Measurements from ENCODE around the gene GRN.

GRN gene

DNA sequence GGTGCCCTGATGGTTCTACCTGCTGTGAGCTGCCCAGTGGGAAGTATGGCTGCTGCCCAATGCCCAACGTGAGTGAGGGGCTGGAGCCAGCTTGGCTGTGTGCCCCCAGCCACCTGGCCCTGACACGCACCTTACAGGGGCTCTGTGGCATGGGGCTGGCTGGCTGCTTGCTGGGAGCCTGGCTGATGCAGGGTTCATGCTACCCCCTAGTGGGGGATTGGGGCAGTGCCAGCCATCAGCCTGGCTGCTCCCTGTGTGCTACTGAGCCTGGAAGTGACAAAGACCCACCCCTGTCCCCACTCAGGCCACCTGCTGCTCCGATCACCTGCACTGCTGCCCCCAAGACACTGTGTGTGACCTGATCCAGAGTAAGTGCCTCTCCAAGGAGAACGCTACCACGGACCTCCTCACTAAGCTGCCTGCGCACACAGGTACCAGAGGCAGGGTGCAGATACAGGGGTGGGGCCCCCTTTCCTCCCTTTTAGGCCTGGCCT, 5.7 kb downstream of the GRN start:
- ChIA-PET POLR2A (interaction anchor here (0.6 kb wide), 1 partner anchor 131 kb away, joined by 4 read pairs; the partner anchor contains the start of gene UBTF), CTCF (interaction anchor here (0.8 to 18.4 kb wide), 21 partner anchors 9 to 229 kb away, joined by 3 to 250 read pairs (median 4); partner anchors contain the start of genes FAM171A2, TMUB2 and UBTF)
- DNase-seq (ENCODE audit: extremely low spot score): peak; percentile 84
- TF ChIP-seq, protein P1, sequence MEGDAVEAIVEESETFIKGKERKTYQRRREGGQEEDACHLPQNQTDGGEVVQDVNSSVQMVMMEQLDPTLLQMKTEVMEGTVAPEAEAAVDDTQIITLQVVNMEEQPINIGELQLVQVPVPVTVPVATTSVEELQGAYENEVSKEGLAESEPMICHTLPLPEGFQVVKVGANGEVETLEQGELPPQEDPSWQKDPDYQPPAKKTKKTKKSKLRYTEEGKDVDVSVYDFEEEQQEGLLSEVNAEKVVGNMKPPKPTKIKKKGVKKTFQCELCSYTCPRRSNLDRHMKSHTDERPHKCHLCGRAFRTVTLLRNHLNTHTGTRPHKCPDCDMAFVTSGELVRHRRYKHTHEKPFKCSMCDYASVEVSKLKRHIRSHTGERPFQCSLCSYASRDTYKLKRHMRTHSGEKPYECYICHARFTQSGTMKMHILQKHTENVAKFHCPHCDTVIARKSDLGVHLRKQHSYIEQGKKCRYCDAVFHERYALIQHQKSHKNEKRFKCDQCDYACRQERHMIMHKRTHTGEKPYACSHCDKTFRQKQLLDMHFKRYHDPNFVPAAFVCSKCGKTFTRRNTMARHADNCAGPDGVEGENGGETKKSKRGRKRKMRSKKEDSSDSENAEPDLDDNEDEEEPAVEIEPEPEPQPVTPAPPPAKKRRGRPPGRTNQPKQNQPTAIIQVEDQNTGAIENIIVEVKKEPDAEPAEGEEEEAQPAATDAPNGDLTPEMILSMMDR (IDR thresholded peaks at IDR 0.05; ENCODE audit: control extremely low read depth, extremely low read depth, low read depth, missing control alignments): peak; percentile 87

DNA sequence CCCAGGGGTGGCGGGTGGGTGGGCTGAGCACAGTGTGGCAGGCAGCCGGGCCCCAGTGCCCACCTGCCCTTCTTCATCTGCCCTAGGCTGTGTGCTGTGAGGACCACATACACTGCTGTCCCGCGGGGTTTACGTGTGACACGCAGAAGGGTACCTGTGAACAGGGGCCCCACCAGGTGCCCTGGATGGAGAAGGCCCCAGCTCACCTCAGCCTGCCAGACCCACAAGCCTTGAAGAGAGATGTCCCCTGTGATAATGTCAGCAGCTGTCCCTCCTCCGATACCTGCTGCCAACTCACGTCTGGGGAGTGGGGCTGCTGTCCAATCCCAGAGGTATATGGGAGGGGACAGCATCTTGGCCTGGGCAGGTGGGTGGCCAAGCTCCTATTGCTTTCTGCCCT, 6.4 kb downstream of the GRN start:
- TF ChIP-seq, protein P1 (IDR thresholded peaks at IDR 0.05; ENCODE audit: control extremely low read depth, extremely low read depth, low read depth, missing control alignments): no peak
- CTCF ChIA-PET: interaction anchor here (0.6 to 18.4 kb wide), 19 partner anchors 10 to 407 kb away, joined by 3 to 250 read pairs (median 5); partner anchors contain the start of genes FAM171A2, ITGA2B, TMUB2 and UBTF

DNA sequence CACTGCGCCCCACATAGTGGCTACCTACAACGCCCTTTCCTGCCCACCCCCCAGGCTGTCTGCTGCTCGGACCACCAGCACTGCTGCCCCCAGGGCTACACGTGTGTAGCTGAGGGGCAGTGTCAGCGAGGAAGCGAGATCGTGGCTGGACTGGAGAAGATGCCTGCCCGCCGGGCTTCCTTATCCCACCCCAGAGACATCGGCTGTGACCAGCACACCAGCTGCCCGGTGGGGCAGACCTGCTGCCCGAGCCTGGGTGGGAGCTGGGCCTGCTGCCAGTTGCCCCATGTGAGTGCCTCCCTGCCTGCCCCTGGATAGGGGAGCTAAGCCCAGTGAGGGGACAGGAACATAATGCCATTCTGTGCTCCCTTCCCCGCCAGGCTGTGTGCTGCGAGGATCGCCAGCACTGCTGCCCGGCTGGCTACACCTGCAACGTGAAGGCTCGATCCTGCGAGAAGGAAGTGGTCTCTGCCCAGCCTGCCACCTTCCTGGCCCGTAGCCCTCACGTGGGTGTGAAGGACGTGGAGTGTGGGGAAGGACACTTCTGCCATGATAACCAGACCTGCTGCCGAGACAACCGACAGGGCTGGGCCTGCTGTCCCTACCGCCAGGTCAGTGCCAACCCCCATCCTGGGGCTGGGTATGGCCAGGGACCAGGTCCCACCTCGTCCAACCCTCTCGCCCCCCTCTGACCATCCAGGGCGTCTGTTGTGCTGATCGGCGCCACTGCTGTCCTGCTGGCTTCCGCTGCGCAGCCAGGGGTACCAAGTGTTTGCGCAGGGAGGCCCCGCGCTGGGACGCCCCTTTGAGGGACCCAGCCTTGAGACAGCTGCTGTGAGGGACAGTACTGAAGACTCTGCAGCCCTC, 7.1 kb downstream of the GRN start:
- no peak for DNase-seq (ENCODE audit: extremely low spot score)
- POLR2A ChIA-PET: interaction anchor here (0.6 kb wide), 1 partner anchor 22 kb away, joined by 4 read pairs; no protein-coding TSS in a partner anchor
- TF ChIP-seq, protein P1 (IDR thresholded peaks at IDR 0.05; ENCODE audit: control extremely low read depth, extremely low read depth, low read depth, missing control alignments): no peak
- CTCF ChIA-PET: interaction anchor here (0.6 to 18.4 kb wide), 16 partner anchors 11 to 408 kb away, joined by 3 to 250 read pairs (median 5); partner anchors contain the start of gene FAM171A2

More for the DNA sequence above, 6.4 kb downstream of the GRN start:
- POLR2A ChIA-PET: interaction anchor here (0.6 kb wide), 1 partner anchor 21 kb away, joined by 4 read pairs; no protein-coding TSS in a partner anchor
- DNase-seq (ENCODE audit: extremely low spot score): no peak

DNA sequence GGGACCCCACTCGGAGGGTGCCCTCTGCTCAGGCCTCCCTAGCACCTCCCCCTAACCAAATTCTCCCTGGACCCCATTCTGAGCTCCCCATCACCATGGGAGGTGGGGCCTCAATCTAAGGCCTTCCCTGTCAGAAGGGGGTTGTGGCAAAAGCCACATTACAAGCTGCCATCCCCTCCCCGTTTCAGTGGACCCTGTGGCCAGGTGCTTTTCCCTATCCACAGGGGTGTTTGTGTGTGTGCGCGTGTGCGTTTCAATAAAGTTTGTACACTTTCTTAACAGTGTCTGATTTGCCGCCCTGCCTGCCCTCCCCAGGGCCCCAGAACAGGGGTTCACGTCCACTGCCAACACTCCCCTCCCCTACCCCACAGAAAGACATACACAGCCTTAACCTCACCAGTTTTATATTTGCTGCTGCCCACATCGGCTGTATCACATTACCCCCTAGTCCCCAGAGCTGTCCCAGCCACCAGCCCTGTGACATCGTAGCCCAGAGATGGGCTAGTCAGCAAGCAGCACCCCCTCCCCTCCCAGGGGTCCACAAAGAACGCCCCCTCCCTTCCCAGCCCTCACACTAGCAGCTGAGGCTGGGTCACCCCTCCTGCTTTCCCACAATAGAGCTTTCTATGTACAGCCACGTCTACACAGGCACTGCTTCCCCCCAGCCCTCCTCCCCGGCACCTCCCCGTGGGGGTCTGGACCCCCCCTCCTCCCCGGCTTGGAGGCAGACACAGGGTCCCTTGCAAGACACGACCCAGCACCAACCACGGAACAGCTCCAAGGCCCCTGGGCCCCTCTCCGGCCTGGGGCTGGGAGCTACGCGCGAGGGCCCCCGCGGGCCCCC, 7.9 kb downstream of the GRN start:
- ChIA-PET CTCF (interaction anchor here (0.8 to 18.4 kb wide), 10 partner anchors 10 to 409 kb away, joined by 3 to 250 read pairs (median 10); partner anchors contain the start of gene FAM171A2), POLR2A (interaction anchor here (0.5 to 0.6 kb wide), 2 partner anchors 1037 to 1521 kb away, joined by 3 to 4 read pairs; no protein-coding TSS in a partner anchor)

DNA sequence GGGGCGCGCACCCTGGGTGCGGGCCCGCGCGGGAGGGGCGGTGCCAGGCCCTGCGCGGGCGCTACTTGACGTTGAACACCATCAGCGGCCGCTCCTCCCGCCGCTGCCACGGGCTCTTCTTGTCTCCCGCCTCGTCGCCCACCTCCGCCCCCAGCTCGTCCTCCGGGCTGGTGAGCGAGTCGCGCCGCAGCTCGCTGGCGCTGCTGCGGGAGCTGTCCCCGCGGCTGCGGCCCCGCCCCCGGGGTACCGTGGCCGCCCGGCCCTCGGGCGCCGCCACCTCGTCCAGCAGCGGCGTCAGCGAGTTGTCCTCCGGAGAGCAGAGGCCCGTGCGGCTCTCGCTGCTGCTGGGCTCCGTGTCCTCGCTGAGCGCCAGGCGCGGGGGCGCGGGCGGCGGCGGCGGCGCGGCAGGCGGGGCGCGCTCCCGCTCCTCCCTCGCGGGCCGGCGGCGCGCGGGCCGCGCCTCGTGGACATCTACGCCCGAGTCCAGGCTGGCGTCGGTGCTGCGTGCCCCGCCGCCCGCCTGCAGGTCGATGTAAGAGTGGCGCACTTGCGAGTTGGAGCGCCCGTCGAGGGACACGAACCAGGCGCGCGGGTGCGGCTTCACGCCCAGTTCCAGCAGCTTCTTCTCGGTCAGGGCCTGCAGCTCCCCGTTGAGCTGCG, 8.7 kb downstream of the GRN start:
- ChIA-PET POLR2A (interaction anchor here (0.6 kb wide), 1 partner anchor 1521 kb away, joined by 4 read pairs; no protein-coding TSS in a partner anchor), CTCF (interaction anchor here (0.8 to 18.4 kb wide), 12 partner anchors 9 to 170 kb away, joined by 3 to 250 read pairs (median 14); partner anchors contain the start of genes FAM171A2 and GRN)
- DNase-seq (ENCODE audit: extremely low spot score): peak; percentile 49
- TF ChIP-seq, protein P1 (IDR thresholded peaks at IDR 0.05; ENCODE audit: control extremely low read depth, extremely low read depth, low read depth, missing control alignments): no peak

More for the DNA sequence above, 7.9 kb downstream of the GRN start:
- DNase-seq (ENCODE audit: extremely low spot score): no peak
- TF ChIP-seq, protein P1 (IDR thresholded peaks at IDR 0.05; ENCODE audit: control extremely low read depth, extremely low read depth, low read depth, missing control alignments): no peak
